ENCODE measurements around the gene OSBP2. TPM values are rescaled to one million over a fixed set of nuclear protein-coding genes. Genes with fewer than 3 reads are reported as not detected.

The OSBP2 gene
- total and polyA plus RNA-seq, 3 donors from 2014 or later: 39.5 to 68.0 (median 45.4) TPM

- Histone ChIP-seq H3K36me3 (ENCODE audit: low read depth, missing control alignments) (no peaks in the 10 kb centered on the region), H3K9me3 (no peaks in the 10 kb centered on the region), H3K27ac (no peak overlapping the region), H3K27me3 (no peaks in the 10 kb centered on the region), H3K4me3 (no peak overlapping the region), H3K4me1 (peaks cover 11% of the 10 kb centered on the region)
- WGBS, 2 donors: 90 to 95% methylated on average over 6 of the region's 6 CpGs
- no peak for DNase-seq
- TF ChIP-seq POLR2A (IDR thresholded peaks at IDR 0.05): no peak
- TF ChIP-seq CTCF (IDR thresholded peaks at IDR 0.05): no peak
- intact Hi-C loops (cut with DNase I; ENCODE audit: low total_unique reads): no loop called here
These were observed 187.6 kb downstream of the OSBP2 start for GRCh38 chr22:30882184-30882717.

- no peak for TF ChIP-seq POLR2A (IDR thresholded peaks at IDR 0.05)
- TF ChIP-seq CTCF (IDR thresholded peaks at IDR 0.05): no peak
- Histone ChIP-seq H3K4me3 (no peak overlapping the region), H3K27ac (no peak overlapping the region), H3K9me3 (no peaks in the 10 kb centered on the region), H3K27me3 (no peaks in the 10 kb centered on the region), H3K4me1 (peaks cover 11% of the 10 kb centered on the region), H3K36me3 (ENCODE audit: low read depth, missing control alignments) (no peaks in the 10 kb centered on the region)
- DNase-seq: no peak
- WGBS, 2 donors: 94 to 100% methylated on average over 1 to 4 of the region's 4 CpGs
- intact Hi-C loops (cut with DNase I; ENCODE audit: low total_unique reads): no loop called here
These were observed 188.4 kb downstream of the OSBP2 start for GRCh38 chr22:30882974-30883533.

DNA sequence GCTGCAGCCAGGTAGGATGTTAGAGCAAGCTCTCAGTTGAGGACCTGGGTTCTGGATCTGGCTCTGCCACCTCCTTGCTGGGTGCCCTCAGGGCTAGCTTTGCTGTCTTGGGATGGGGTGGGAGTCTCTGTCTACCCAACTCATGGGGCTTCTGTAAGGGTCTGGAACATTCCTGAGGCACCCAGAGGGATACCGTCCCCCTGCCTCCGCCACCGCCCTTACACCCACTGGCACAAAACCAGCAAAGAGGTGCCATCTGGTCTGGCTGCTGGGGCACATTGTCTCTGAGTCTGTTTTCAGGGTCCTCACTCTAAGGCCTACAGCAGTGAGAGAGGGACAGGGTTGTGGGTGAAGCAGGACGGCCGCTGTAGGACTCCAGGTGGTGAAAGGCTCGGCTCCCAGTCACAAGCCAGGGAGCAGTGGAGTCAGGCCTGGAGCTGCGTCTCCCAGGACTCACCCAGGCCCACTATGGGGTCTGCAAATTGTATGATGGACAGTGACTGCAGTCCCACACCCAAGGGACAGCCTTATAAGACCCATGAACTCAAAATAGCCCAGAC lies 189.0 kb downstream of the OSBP2 start:
- TF ChIP-seq POLR2A (IDR thresholded peaks at IDR 0.05) (no peak), CTCF (IDR thresholded peaks at IDR 0.05) (no peak)
- WGBS, 2 donors: 91 to 100% methylated on average over 6 to 7 of the region's 7 CpGs
- no peak for DNase-seq
- Histone ChIP-seq H3K27me3 (no peaks in the 10 kb centered on the region), H3K4me1 (peaks cover 11% of the 10 kb centered on the region), H3K36me3 (ENCODE audit: low read depth, missing control alignments) (no peaks in the 10 kb centered on the region), H3K27ac (no peak overlapping the region), H3K9me3 (no peaks in the 10 kb centered on the region), H3K4me3 (no peak overlapping the region)
- intact Hi-C loops (cut with DNase I; ENCODE audit: low total_unique reads): no loop called here

DNA sequence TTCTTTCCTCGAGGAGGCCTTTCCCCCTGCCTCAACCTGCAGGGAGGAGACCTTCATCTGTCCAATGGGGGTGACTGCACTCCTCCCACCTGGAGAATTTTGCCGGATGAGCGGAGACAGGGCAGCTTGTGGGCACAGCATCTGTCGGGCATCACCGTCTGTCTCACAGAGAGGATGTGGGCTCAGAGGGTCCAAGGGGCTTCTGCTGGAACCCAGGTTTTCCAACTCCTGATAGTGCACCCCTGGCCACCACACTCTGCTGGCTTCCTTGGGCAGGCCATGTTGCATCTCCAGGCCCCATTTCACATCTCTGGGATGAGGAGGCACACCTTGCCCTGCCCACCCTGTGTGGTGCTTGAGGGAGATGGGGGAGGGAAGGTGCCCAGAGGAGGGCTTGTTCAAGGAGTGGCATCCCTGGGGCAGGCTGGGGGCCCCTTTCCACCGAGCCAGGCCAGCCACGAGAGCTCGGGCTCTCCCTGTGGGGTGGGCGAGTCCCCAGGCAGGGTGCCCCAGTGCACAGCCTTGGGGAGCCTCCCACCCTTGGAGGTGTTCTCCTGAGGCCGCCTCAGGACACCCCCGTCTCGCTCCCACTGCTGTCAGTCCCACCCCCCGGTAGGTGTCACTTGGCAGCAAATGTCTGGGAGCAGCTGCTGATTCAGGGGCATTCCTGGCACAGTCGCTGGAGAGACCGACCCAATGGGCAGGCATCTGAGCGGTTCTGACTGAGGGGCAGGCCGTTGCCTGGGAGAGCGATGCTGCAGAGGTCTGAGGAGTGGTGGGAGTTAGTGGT lies 189.7 kb downstream of the OSBP2 start:
- Histone ChIP-seq H3K27me3 (no peaks in the 10 kb centered on the region), H3K4me3 (no peak overlapping the region), H3K27ac (no peak overlapping the region), H3K9me3 (no peaks in the 10 kb centered on the region), H3K36me3 (ENCODE audit: low read depth, missing control alignments) (no peaks in the 10 kb centered on the region), H3K4me1 (peaks cover 11% of the 10 kb centered on the region)
- intact Hi-C loops (cut with DNase I; ENCODE audit: low total_unique reads): no loop called here
- no peak for TF ChIP-seq CTCF (IDR thresholded peaks at IDR 0.05)
- TF ChIP-seq POLR2A (IDR thresholded peaks at IDR 0.05): no peak
- no peak for DNase-seq
- WGBS, 2 donors: 90 to 100% methylated on average over 4 to 17 of the region's 18 CpGs

Measured in testis (tissue), 3 donors.